Measurements from ENCODE around the gene DOCK4.

The DOCK4 gene

DNA sequence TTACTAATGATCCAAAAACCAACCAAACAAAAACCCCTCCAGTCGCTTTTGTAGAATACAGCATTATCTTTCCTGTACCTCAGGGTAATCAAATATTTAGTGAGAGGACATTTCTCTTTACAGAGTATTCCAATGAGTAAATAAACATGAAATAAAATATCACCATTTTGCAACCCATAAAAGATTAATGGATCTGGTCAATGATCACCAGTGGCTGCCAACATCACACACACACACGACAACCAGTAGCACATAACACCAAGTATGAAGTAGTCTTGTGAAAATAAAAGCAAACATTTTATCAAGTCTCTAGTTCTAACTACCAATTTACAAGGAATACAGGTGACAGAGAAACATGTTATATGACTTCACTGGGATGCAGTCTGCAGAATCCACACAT lies 455.3 kb downstream of the DOCK4 start:
- DNase-seq: no peak

DNA sequence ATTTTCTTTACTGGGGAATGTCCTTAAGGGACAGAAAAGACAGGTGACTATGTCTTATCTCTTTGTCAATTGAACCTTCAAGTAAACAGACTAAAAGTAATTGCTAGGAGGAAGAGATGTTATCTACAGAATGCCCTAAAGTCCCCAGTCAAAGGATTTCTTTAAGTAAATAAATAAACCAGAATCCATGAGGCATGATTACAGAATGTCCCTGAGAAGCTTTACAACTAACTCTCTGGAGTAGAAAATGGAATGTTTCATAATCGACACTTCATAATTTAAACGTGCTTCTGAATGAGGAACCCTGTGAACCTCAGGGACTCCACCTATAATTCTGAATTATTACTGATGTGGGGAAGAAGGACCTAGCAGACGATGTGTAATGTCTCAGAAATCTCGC lies 456.0 kb downstream of the DOCK4 start:
- DNase-seq: peak in 1 of 2 experiments; percentile 16

DNA sequence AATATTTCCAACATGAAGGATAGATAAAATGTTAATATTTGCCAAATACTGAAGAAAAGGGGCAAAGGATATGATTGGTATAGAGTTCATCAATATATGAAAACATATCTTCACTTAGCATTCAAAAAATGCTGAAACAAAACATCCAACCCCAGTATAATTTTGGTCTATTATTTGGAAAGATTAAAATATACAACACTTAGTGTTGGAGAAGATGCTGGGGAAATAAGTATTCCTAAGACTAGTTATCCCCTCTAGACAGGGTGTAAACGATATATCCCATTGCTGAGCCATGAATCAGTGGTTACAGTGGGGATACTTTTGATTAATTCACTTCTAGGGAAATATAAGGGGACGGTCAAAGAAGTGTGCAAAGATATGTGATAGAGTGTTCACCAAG lies 456.6 kb downstream of the DOCK4 start:
- DNase-seq: no peak

DNA sequence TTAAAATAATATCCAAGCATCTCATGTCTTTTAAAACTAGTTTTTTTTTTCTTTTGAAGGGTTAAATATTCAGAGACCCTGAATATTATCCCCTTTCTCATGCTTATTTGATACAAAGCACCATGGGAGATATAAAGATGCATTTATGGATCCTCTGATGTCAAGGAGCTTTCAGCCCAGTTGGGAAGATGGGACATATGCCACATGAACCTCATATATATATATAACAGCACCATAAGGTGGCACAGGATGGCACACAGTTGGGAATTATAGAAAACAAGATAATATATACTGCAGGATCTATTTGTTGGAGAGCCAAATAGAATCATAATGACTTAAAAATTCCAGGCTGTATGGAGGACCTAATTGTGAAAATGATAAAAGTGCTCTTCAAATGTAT lies 458.5 kb downstream of the DOCK4 start:
- DNase-seq: no peak

DNA sequence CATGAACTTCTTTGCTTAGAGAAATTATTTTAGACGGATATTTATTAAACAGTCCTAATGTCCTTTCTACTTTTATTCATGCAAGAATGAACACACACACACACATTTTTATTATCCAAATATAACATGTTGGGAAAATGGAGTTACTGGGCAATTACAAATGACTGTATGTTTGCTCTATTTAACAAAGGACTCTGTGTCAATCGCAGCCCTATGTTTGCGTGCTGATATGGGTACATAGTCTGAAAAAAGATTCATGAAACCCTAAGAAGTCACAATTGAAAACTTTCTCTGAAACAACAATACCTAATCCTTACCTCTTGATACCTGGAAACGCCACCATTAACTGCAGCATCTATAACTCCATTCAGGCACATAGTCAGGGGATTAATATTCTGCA lies 459.2 kb downstream of the DOCK4 start:
- DNase-seq: peak in 1 of 2 experiments; percentile 11

DNA sequence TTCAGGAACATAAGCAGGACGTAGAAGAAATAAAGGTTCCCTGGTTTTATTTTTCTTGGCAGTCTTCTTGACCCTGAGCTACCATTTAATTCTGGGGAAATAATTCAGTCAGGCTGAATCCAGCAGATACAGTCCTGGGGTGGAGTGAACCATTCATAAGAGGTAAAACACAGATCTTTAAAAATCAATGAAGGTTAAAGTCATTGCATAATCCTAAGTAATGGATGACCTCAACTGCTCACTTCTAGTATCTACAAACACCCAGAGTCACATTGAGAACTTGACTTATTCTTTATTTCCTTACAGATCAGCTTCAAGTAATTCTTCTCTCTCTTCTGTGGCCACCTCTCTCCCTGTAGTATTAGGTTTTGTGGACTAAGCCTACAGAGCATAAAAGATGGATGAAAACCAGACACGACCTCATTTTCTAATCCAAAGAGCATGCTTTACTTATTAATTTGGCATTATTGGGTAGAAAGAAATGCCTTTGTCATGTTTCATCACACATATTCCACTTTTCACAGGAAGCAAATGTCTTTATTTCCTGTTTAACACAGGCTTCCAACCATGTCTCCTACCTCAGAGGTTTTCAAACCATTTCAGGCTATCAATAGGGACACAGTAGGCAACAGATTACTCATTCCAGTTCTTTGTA lies 461.6 kb downstream of the DOCK4 start:
- no peak for DNase-seq

DNA sequence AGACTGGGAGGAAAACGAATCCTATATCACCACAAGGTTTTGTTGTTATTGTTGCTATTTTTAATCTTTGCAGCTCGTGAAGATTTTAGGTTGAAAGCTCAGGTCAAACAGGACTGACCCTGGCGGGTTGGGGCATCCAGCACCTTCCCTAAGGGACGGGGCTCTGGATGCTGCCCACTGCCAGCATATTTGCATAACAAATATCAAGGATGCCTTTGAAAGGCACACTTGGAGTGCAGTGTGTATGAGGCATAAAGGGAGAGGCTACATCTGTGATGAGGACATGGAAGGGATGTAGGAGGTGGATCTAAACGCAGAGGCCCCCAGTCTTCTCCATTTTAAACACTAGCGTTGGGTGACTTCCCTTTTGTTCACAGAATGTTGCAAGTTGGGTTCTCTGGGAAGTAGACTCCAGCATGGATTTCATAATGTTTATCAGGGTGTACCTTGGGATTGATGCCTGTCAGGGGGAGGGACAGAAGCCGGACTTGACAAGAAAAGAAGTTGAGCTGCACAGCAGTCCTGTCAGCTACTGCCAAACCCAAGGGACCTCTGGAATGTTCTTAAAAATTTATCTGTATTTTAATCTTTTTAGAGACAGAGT lies 462.9 kb downstream of the DOCK4 start:
- DNase-seq: peak; percentile 41 to 58

DNA sequence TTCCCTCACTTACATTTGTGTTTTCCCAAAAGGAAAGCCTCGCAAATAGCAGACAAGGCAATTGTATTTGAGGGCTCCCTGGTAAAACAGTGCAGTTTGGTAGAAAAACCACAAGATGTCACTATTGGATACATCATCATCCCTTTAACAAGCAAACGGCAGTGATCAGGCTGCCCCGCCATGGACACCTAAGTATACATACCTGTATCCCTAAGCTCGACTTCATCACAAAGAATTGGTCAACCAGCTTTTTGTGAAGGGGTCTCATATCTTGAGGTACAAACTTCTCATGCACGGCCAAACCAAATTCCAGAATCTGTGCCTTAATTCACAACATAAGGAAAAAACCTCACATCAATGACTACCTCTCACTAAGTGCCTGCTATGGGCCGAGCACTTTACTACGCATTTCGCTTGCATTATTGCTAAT lies 464.4 kb downstream of the DOCK4 start:
- DNase-seq: peak; percentile 70 to 87

DNA sequence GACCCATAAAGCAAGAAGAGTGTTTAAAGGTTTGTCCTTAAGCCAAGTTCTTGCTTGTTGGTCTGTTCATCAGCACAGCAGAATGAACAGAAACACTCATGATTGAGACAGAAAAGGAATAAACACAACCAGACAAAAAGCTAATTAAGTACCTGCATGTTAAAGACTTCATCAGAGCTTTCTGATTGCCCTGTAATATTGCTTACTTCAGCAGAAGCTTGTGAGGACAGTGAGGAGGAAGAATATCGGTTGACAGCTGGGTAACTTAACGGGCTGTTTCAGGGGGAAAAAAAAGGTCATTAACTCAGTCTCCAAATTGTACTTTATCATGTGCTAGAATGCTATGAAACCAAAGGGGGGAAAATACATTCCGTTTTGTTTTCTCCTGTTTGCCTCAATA lies 465.3 kb downstream of the DOCK4 start:
- DNase-seq: no peak

DNA sequence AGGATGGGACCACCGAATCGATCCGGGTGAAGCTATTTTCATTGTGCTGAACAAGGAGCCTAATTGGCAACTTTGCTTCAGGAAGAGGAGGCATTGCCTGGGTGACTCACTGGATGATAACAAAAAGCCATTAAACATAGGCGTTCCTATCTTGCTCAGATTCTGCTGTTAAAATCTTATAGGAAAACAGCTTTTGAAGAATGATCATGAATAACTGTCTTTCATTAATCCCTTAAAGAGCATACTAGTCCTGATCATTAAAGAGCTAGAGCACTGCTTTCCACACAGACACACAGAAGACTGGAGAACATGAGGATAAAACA lies 469.7 kb downstream of the DOCK4 start:
- DNase-seq: no peak

DNA sequence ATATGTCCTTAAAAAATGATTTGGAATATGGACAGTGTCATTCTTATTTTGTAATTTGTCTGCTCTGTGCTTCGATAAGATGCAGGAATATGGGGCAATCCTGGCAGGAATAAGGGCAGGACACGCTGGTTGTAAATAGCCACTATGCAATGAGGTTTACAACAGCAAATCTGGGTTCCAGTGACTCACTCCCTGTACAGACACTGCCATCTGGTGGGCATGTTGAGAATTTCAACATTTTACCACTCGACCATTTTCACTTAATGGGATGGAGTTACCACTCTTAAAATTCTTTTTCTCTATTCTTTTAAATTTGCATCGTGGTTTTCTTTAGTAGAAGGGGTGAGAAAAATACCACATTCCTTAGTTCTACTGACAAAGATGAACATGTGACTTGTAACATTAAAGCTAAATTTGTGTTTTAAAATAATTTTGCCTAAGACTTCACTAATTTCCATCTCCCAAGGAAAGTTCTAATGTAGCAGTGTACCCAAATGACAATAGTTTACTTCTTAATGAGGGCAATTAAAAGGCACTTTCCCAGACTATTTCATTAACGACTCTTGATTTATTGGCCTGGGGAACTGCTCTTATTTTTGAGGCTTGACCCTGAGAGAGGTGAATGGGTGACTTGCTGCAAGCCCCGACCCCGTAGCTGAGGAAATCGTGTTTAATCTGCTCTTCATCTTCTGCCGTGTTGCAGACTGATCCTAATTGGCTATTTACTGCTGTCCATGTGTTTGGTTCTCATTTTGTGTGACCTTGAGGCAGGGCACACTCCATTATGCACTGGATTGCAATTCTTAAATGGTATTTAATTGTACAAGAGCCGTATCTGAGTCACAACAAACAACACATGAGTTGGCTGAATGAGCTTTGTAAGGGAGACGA lies 470.3 kb downstream of the DOCK4 start:
- peak; percentile 38 to 80 for DNase-seq

DNA sequence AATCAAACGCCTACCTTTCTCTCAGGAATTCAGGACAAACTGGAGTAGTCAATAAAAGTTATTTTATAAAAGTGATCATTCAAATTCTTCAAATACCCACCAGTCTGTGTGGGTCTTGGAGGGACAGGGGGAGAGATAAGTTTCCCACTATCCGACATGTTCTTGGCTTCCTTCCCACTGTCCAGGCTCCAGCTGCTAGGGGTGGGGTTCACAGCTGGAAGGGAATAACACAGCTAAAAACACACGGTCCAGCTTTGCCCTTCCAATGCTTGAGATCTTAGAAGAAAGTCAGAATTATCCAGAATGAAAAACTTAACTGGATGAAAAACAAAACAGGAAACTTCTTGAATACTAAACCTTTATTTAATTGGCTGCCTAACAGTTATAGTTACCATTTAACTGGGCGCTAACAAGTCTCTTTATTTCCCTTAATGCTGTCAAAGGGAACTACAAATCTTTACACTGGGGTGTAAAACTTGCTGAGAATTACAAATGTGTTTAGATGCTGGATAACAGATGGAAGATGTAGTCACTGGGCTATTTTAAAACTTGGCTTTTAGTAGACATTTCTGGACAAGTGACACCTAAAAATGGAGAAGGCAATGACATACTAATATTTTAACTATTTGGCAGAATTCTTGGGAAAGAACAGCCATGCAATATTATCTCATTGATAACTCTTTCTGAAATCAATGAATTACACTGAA lies 471.1 kb downstream of the DOCK4 start:
- DNase-seq: no peak

DNA sequence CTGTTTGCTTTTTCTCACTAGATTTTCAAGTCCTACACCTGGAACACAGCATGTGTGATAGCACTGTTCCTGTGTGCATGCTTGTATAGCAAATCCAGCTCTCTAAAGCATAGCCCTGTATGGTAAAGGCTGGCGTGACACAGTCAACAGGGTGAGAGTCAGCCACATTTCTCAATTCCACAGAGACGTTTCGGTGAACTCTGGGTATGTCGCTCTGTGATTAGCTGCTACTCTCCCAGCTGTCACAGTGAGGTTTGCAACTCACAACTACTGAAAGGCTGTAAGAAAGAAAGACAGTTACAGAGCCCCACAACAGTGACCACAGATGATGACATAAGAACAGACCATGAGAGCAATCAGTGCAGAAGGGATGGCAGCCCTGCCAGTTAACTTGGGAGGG lies 473.3 kb downstream of the DOCK4 start:
- DNase-seq: no peak

DNA sequence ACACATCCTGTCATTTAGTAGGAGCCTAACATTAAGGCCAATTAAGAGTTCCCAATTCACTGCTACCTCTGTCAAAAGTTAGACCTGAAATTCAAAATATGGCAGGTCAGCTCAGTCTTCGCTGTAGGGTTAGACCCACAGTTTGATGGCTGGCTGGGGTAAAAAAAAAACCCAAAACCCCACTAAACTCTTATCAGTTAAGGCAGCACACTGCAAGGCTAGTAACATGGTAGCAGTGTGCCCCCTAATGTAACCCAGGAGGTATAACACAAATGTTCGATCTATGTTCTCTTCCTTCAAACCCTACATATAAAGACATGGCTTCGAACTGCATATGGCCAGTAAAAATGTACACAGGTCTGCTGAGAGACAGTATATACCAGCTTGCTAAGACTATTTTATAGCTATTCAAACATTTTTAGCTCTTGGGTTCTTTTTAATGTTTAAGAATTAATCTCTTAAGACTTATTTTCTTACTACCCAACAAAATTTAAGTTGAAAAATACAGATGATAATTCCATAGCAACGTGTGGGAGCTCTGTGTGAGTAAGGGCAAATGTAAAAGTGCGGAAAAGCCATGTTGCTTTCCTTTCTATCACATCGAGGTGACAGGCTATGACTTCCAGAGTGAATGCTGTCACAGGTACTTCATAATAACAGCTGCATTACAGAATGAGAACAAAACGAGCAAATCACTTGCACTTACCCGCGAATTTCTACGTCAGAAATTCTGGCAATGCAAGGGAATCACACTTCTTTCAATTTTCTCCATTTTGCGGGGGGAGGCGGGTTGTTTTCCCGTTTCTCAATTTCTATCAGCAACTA lies 475.5 kb downstream of the DOCK4 start:
- DNase-seq: peak; percentile 37 to 64

DNA sequence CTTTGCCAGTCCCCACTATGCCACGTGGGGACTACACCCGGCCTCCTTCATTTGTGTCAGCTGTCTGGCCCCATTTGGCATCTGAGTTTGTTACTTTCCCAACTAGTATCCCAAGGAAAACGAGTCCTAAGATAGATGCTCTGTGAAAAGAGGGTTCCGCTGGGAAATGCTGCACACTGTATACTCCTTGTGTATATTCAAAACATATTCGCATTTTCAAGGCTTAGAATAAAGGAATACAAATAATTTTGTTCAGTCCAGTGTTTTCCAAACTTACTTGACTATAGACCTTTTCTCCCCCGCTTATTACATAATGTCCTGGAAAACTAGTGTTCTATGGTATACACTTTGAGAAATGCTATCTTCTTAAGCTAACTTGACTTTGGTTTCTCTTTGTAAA lies 476.1 kb downstream of the DOCK4 start:
- no peak for DNase-seq

DNA sequence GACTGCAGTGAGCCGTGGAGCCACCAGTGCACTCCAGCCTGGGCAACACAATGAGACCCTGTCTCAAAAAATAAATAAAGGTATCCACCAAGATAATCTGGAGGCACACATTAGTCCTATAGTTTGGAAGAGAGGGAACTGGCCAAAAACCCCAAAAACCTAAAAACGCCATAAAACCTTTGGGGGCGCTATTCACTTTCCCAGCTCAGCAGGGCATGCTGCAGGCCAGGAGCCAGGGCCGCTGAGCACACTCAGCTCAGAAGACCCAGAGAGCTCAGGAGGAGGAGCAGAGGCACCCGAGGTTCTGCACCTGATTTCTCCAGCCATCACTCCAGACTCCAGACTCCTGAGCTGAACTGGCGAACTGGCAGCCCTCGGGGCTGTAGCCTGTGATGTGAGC lies 476.7 kb downstream of the DOCK4 start:
- DNase-seq: no peak

DNA sequence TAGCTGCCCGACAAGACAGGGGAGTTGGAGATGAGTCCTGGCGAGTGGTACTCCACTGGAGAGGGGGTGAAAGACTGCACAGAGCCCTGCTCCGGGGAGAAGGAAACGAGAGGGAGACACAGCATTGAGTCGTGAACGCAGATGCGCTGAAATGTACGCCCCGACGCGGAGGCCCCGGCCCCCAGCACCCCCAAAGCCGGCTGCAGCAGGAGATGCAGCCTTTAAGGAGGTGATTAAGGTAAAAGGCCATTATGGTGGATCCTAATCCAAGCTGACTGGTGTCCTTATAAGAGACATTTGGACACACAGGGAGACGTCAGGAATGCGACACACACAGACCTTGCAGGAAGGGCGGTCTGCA lies 477.6 kb downstream of the DOCK4 start:
- no peak for DNase-seq

DNA sequence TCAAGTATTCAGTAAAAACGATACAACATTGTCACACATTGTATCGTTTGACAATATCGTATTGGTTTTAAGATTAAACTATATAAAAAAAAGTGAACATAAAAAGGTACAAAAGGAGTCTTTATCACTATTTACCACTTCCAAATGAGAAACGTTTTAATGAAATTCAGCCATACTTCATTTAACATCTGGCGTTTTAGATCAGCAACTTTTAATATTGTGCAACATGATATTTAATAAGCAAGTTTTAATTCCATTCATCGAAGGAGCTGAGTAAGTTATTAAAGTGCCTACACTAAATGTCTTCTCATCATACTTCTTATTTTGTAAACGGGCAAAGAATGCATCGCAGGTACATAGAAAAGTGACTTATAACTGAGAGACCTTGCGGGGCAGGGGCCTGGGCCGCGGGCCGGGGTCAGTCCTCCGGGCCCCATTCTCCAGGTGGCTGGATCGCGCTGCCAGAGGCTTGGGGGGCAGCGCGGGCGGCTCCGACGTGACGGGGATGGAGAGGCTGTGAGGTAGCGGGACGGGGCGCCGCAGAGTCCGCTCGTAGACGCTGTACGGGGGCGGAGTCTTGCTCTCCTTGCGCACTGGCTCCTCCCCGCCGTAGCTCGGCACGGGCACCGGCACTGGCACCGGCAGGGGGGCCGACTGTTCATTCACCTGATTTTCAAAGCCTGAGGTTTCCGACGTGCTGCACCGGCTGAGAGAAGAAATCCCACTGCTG lies 478.1 kb downstream of the DOCK4 start:
- DNase-seq: no peak

DNA sequence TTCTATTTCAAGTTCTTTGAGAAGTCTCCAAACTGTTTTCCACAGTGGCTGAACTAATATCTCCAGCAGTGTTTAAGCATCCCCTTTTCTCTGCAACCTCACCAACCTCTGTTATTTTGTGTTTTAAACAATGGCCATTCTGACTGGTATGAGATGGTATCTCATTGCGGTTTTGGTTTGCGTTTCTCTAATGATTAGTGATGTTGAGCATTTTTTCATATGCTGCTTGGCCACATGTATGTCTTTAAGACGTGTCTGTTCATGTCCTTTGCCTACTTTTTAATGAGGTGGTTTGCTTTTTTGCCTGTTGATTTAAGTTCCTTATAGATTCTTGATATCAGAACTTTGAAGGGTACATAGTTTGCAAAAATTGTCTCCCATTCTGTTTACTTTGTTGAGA lies 487.3 kb downstream of the DOCK4 start:
- DNase-seq: no peak

DNA sequence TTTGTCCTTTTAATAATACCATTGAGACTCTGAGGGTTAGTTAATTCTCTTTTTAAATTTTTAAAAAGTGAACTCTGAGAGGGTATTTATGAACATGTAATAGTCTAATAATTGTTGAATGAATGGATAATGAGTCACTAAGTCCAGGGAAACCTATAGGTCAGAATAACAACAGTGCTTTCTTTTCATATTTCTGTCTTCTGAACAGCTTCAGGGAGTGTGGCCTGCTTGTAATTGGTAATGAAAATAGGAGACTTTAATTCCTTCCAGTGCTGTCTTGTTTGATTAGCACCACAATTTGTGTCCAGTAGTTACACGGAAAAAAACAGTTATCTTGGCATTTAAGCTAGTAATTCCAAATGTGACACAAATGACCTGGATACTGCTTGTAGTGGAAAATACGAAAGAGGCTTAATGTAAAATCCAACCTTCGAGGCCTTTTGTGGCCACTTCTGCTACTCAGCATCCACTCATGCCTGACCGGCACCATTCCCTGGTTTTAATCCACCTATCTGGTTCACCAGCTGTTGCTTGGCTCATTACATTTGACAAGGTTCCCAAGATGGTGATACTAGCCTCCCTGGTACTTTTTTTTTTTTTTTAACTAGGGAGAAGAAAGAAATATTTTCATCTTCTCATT lies 494.7 kb downstream of the DOCK4 start:
- no peak for DNase-seq

DNA sequence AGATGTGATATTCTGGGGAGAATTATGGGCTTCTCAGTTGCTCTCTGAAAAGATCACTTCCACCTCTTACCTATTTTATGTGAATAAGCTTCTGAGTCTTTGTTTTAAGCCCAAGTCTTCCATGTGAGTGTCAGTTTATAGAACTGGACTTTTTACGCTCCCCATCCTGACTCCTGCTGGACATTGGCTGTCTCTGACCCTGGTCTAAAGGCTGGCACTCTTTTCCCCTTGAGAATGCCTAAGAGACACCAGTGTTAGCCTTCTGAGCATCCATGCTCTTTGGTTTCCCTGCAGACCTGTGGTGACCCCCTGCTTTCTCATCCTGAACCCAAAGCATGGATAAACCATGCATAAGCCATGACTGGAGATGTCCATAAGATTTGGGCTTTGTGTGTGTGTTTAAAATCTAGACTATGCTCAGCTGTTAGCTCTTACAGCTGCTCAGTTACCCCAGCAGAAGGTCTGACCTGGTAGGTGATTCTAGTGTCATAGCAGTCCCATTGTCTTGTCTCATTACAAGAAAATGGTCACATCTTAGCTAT lies 495.3 kb downstream of the DOCK4 start:
- no peak for DNase-seq

Data from NCI-H526 (cell line).